IMR-90 (cell line): ENCODE results near the gene AKAP9. TPM values are rescaled to one million over a fixed set of nuclear protein-coding genes. Genes with fewer than 3 reads are reported as not detected.

Experiments
- ATAC-seq: fragments of 200-7000 bp; cut with Tn5 transposase; 2 replicates; pipeline ENCODE4 v1.9.1; 2020; ENCODE audit warnings: low read depth, mild to moderate bottlenecking, moderate library complexity
- BruUV-seq: library from RNA; stranded (reverse); fragments of 400-500 nt; replicated peaks from 2 replicates; lab custom pipeline; 2021; lab: Mats Ljungman, UMichigan
- CTCF ChIA-PET: fragments of 300-600 bp; formaldehyde crosslinking; extraction: SDS; loops from one replicate; lab custom pipeline; 2021; ENCODE audit warnings: antibody characterized with exemption; lab: Yijun Ruan, JAX
- POLR2A ChIA-PET: fragments of 300-600 bp; sonication (Branson Sonifier 250); formaldehyde crosslinking; loops from one replicate; lab custom pipeline; 2022; ENCODE audit warnings: antibody characterized with exemption; ENCODE audit not compliant: unreplicated experiment; lab: Charles Lee
- DNase-seq: peaks from one replicate; pipeline ENCODE4 v3.0.0; 2013
- H2AFZ ChIP-seq: replicated peaks from 2 replicates; pipeline ENCODE3; 2013; ENCODE audit warnings: low read length, mild to moderate bottlenecking; ENCODE audit not compliant: poor library complexity
- H2AK5ac ChIP-seq: 2 replicates; pipeline ENCODE4 v1.6.1; 2013; ENCODE audit warnings: low read depth, low read length, inconsistent platforms
- H2AK9ac ChIP-seq: replicated peaks from 2 replicates; pipeline ENCODE3; 2013; ENCODE audit warnings: mild to moderate bottlenecking, low read depth, low read length, moderate library complexity; ENCODE audit not compliant: poor library complexity
- H2BK120ac ChIP-seq: 2 replicates; pipeline ENCODE4 v1.6.1; 2013; ENCODE audit warnings: low read depth, low read length, inconsistent platforms
- H2BK15ac ChIP-seq: 3 replicates; pipeline ENCODE4 v1.6.1; 2013; ENCODE audit warnings: low read depth, low read length, inconsistent platforms
- H2BK20ac ChIP-seq: 2 replicates; pipeline ENCODE4 v1.6.1; 2013; ENCODE audit warnings: low read depth, mild to moderate bottlenecking, inconsistent platforms, low read length, moderate library complexity
- H2BK5ac ChIP-seq: 2 replicates; pipeline ENCODE4 v1.6.1; 2013; ENCODE audit warnings: mild to moderate bottlenecking, low read depth, low read length, inconsistent platforms; ENCODE audit not compliant: poor library complexity, severe bottlenecking
- H3K14ac ChIP-seq: replicated peaks from 2 replicates; pipeline ENCODE4 v1.6.1; 2013; ENCODE audit warnings: low read depth, low read length, inconsistent platforms
- H3K18ac ChIP-seq: 2 replicates; pipeline ENCODE4 v1.6.1; 2013; ENCODE audit warnings: low read depth, low read length, control low read depth
- H3K23ac ChIP-seq: 2 replicates; pipeline ENCODE4 v1.6.1; 2013; ENCODE audit warnings: low read depth, low read length, inconsistent platforms
- H3K27ac ChIP-seq: 2 replicates; pipeline ENCODE4 v1.5.1; 2013; ENCODE audit warnings: mild to moderate bottlenecking, control low read depth, low read length; ENCODE audit not compliant: insufficient read depth
- H3K27me3 ChIP-seq: 2 replicates; pipeline ENCODE4 v1.6.1; 2013; ENCODE audit warnings: low read length; ENCODE audit not compliant: control insufficient read depth, insufficient read depth
- H3K36me3 ChIP-seq: 2 replicates; pipeline ENCODE4 v1.6.1; 2013; ENCODE audit warnings: low read length, mixed read lengths; ENCODE audit not compliant: control insufficient read depth, insufficient read depth
- H3K4ac ChIP-seq: 2 replicates; pipeline ENCODE4 v1.6.1; 2013; ENCODE audit warnings: low read depth, low read length, inconsistent platforms
- H3K4me1 ChIP-seq: 2 replicates; pipeline ENCODE4 v1.6.1; 2013; ENCODE audit warnings: low read length, mixed read lengths; ENCODE audit not compliant: control insufficient read depth, insufficient read depth
- H3K4me2 ChIP-seq: 2 replicates; pipeline ENCODE4 v1.6.1; 2013; ENCODE audit warnings: low read depth, mild to moderate bottlenecking, control low read depth, low read length, moderate library complexity
- H3K4me3 ChIP-seq: 2 replicates; pipeline ENCODE4 v1.5.1; 2013; ENCODE audit warnings: low read depth, mild to moderate bottlenecking, control low read depth, low read length, moderate library complexity; ENCODE audit not compliant: insufficient read depth
- H3K56ac ChIP-seq: 2 replicates; pipeline ENCODE4 v1.6.1; 2013; ENCODE audit warnings: low read length, inconsistent platforms; ENCODE audit not compliant: insufficient read depth; ENCODE audit errors: extremely low read depth
- H3K79me1 ChIP-seq, 2 experiments: 2 replicates each; pipeline ENCODE4 v1.6.1; 2013; ENCODE audit warnings: low read length in 2 of 2, inconsistent platforms in 1 of 2, low read depth in 1 of 2
- H3K9ac ChIP-seq: 2 replicates; pipeline ENCODE4 v1.6.1; 2013; ENCODE audit warnings: low read depth, low read length, control low read depth
- H3K9me1 ChIP-seq: 2 replicates; pipeline ENCODE4 v1.6.1; 2013; ENCODE audit warnings: low read length, inconsistent platforms; ENCODE audit not compliant: insufficient read depth
- H3K9me3 ChIP-seq: 2 replicates; pipeline ENCODE4 v1.6.1; 2013; ENCODE audit warnings: low read length; ENCODE audit not compliant: control insufficient read depth, insufficient read depth
- H4K20me1 ChIP-seq: 2 replicates; pipeline ENCODE4 v1.6.1; 2013; ENCODE audit warnings: low read length, inconsistent platforms; ENCODE audit not compliant: insufficient read depth
- H4K5ac ChIP-seq: 2 replicates; pipeline ENCODE4 v1.6.1; 2013; ENCODE audit warnings: mild to moderate bottlenecking, low read depth, low read length, control low read depth
- H4K8ac ChIP-seq, 2 experiments: 2 replicates each; pipeline ENCODE4 v1.6.1; 2013; ENCODE audit warnings: low read depth in 2 of 2, low read length in 2 of 2, control low read depth in 1 of 2, inconsistent platforms in 1 of 2
- H4K91ac ChIP-seq: 2 replicates; pipeline ENCODE4 v1.6.1; 2013; ENCODE audit warnings: low read depth, low read length, inconsistent platforms; ENCODE audit not compliant: insufficient read depth
- BHLHE40 ChIP-seq: fragments of 150-350 bp; IDR thresholded peaks from 2 replicates; pipeline ENCODE4 v1.6.1; 2016; ENCODE audit warnings: mild to moderate bottlenecking, low read depth, low read length
- CEBPB ChIP-seq: IDR thresholded peaks from 2 replicates; pipeline ENCODE4 v1.6.1; 2012; ENCODE audit warnings: low read depth, low read length, improper control_type of control experiment
- CHD1 ChIP-seq: IDR thresholded peaks from 2 replicates; pipeline ENCODE4 v1.6.1; 2012; ENCODE audit warnings: low read depth, low read length, improper control_type of control experiment
- CTCF ChIP-seq: conservative IDR thresholded peaks from 2 replicates; pipeline ENCODE4 v1.5.1; 2012; ENCODE audit warnings: mild to moderate bottlenecking, low read depth, low read length, improper control_type of control experiment
- ELK1 ChIP-seq: fragments of 150-350 bp; IDR thresholded peaks from 2 replicates; pipeline ENCODE4 v1.6.1; 2016; ENCODE audit warnings: low read depth, mild to moderate bottlenecking, low read length, moderate library complexity, borderline replicate concordance
- FOS ChIP-seq: fragments of 150-350 bp; IDR thresholded peaks from 2 replicates; pipeline ENCODE4 v1.6.1; 2016; ENCODE audit warnings: low read depth, low read length
- MAFK ChIP-seq: IDR thresholded peaks from 2 replicates; pipeline ENCODE4 v1.6.1; 2012; ENCODE audit warnings: low read depth, low read length, improper control_type of control experiment
- MAZ ChIP-seq: IDR thresholded peaks from 2 replicates; pipeline ENCODE4 v1.6.1; 2012; ENCODE audit warnings: low read depth, mild to moderate bottlenecking, low read length, improper control_type of control experiment, moderate library complexity, borderline replicate concordance
- MXI1 ChIP-seq: IDR thresholded peaks from 2 replicates; pipeline ENCODE4 v1.6.1; 2012; ENCODE audit warnings: low read depth, mild to moderate bottlenecking, low read length, moderate library complexity, borderline replicate concordance
- NFE2L2 ChIP-seq: fragments of 150-350 bp; IDR thresholded peaks from 2 replicates; pipeline ENCODE4 v1.6.1; 2016; ENCODE audit warnings: low read depth, mild to moderate bottlenecking, low read length
- POLR2A ChIP-seq: IDR thresholded peaks from 2 replicates; pipeline ENCODE4 v1.6.1; 2012; ENCODE audit warnings: mild to moderate bottlenecking, low read depth, low read length
- RAD21 ChIP-seq: IDR thresholded peaks from 2 replicates; pipeline ENCODE4 v1.6.1; 2012; ENCODE audit warnings: low read length, improper control_type of control experiment
- RCOR1 ChIP-seq: IDR thresholded peaks from 2 replicates; pipeline ENCODE4 v1.6.1; 2012; ENCODE audit warnings: mild to moderate bottlenecking, low read length, improper control_type of control experiment; ENCODE audit not compliant: insufficient replicate concordance
- RFX5 ChIP-seq: IDR thresholded peaks from 2 replicates; pipeline ENCODE4 v1.8.0; 2012; ENCODE audit warnings: low read depth, mild to moderate bottlenecking, low read length, moderate library complexity
- SMC3 ChIP-seq: fragments of 150-350 bp; IDR thresholded peaks from 2 replicates; pipeline ENCODE4 v1.6.1; 2016; ENCODE audit warnings: low read depth, mild to moderate bottlenecking, antibody characterized with exemption, low read length, moderate library complexity
- USF2 ChIP-seq: fragments of 150-350 bp; IDR thresholded peaks from 2 replicates; pipeline ENCODE4 v1.6.1; 2017; ENCODE audit warnings: mild to moderate bottlenecking, antibody characterized with exemption, low read length, low read depth
- WGBS, 2 experiments: methylation state at CpG; one replicate each; pipeline versions ENCODE4 v1.1.5 to v1.1.7; 2013; ENCODE audit warnings: missing lambda C conversion rate in 2 of 2; ENCODE audit not compliant: insufficient read length in 1 of 2; ENCODE audit errors: extremely low coverage in 2 of 2; 5-methylcytosine and 5-hydroxymethylcytosine counted together
- dilution Hi-C: fragments of 300-500 bp; cut with HindIII; formaldehyde crosslinking; loops from one replicate; pipeline ENCODE4 v1.14.3; 2018; ENCODE audit warnings: low sequenced_read_pairs; ENCODE audit not compliant: unreplicated experiment
- in situ Hi-C: fragments of 300-500 bp; cut with MboI; formaldehyde crosslinking; loops from 3 replicates; pipeline ENCODE4 v1.14.3; 2019; ENCODE audit warnings: low sequenced_read_pairs, inconsistent platforms, mixed read lengths
- intact Hi-C: fragments of 100-400 bp; cut with micrococcal nuclease; formaldehyde crosslinking; loops from 2 replicates; pipeline ENCODE4 v1.10.0; 2022
- polyA plus RNA-seq, 3 experiments: library from polyadenylated mRNA; depleted of rRNA; stranded (reverse); fragments of >200 nt; gene quantifications; 2 replicates each; pipeline ENCODE4 v1.2.3, GENCODE V29; 2012; ENCODE audit warnings: low replicate concordance in 1 of 3
- total RNA-seq: library from RNA; depleted of rRNA; stranded (reverse); fragments of >200 nt; gene quantifications from 2 replicates; pipeline ENCODE4 v1.2.3, GENCODE V29; 2012

The AKAP9 gene
- total and polyA plus RNA-seq, 2 of the 4 experiments (the other 2 are of a cell fraction), result 9.7 to 25.3 TPM

GRCh38 chr7:91910171-91910570 is 30.5 kb upstream of the AKAP9 start:
- H4K91ac ChIP-seq, result no peak overlapping the region
- H3K4me1 ChIP-seq, result peaks cover 7% of the 10 kb centered on the region
- no peaks in the 10 kb centered on the region for H3K9me3 ChIP-seq
- H3K36me3 ChIP-seq, result no peaks in the 10 kb centered on the region
- H3K27me3 ChIP-seq, result no peaks in the 10 kb centered on the region
- H3K9ac ChIP-seq, result no peak overlapping the region
- H2AFZ ChIP-seq, result no peak overlapping the region
- no peak overlapping the region for H3K27ac ChIP-seq
- H2BK15ac ChIP-seq, result no peak overlapping the region
- no peak overlapping the region for H3K18ac ChIP-seq
- H4K20me1 ChIP-seq, result no peaks in the 10 kb centered on the region
- TF ChIP-seq CHD1 (no peak), MXI1 (no peak), CTCF (no peak), RAD21 (no peak), RFX5 (no peak), MAFK (no peak), ELK1 (no peak), POLR2A (no peak), USF2 (no peak), CEBPB (no peak), SMC3 (no peak), RCOR1 (no peak), MAZ (no peak), BHLHE40 (no peak), FOS (no peak), NFE2L2 (no peak)
- ATAC-seq (no peak), DNase-seq (no peak)
- no peaks in the 10 kb centered on the region for H3K9me1 ChIP-seq
- CTCF ChIA-PET, result interaction anchor here (1.1 kb wide), 1 partner anchor 20 kb away, joined by 4 read pairs; no protein-coding TSS in a partner anchor
- H3K23ac ChIP-seq, result no peak overlapping the region
- no TSS peak for BruUV-seq
- WGBS, 2 experiments, result no CpG with 5 or more reads among the region's 1 CpG
- dilution Hi-C loops (no loop called here), in situ Hi-C loops (no loop called here), intact Hi-C loops (no loop called here)
- H2AK9ac ChIP-seq, result no peak overlapping the region
- H3K56ac ChIP-seq, result no peak overlapping the region
- no peak overlapping the region for H3K4me3 ChIP-seq
- no peak overlapping the region for H3K4me2 ChIP-seq
- no peak overlapping the region for H4K8ac ChIP-seq
- no peak overlapping the region for H4K5ac ChIP-seq
- H2AK5ac ChIP-seq, result no peak overlapping the region
- no peak overlapping the region for H2BK5ac ChIP-seq
- no peak overlapping the region for H3K14ac ChIP-seq
- no peaks in the 10 kb centered on the region for H3K79me1 ChIP-seq
- POLR2A ChIA-PET, result no interaction called here
- no peak overlapping the region for H3K4ac ChIP-seq
- H2BK20ac ChIP-seq, result no peak overlapping the region
- H2BK120ac ChIP-seq, result no peak overlapping the region
